Activated CD8-positive, alpha-beta T cell treated with anti-CD3 and anti-CD28 coated beads for 36 hours (primary cell): ENCODE data around the gene BEX2. TPM values are rescaled to one million over a fixed set of nuclear protein-coding genes. Genes with fewer than 3 reads are reported as not detected.

Experiments
- ATAC-seq: fragments of 200-7000 bp; cut with Tn5 transposase; one replicate; pipeline ENCODE4 v1.10.0; 2021; ENCODE audit warnings: mild to moderate bottlenecking, moderate library complexity
- CTCF ChIA-PET: fragments of 350-600 bp; sonication (Branson Sonifier 250); formaldehyde crosslinking; loops from one replicate; lab custom pipeline; 2021; ENCODE audit warnings: antibody characterized with exemption; lab: Charles Lee
- POLR2A ChIA-PET: fragments of 350-600 bp; sonication (Branson Sonifier 250); formaldehyde crosslinking; loops from one replicate; lab custom pipeline; 2021; ENCODE audit warnings: antibody characterized with exemption; lab: Charles Lee
- DNase-seq: peaks from one replicate; pipeline ENCODE4 v3.0.0-alpha.2; 2020
- H3K27ac Mint-ChIP-seq: one replicate; pipeline ENCODE4 v1.8.0; 2021; ENCODE audit warnings: mild to moderate bottlenecking, mixed read lengths
- H3K27me3 Mint-ChIP-seq: one replicate; pipeline ENCODE4 v1.8.0; 2021; ENCODE audit warnings: mixed read lengths
- H3K36me3 Mint-ChIP-seq: one replicate; pipeline ENCODE4 v1.8.0; 2021; ENCODE audit warnings: low read depth, mixed read lengths
- H3K4me1 Mint-ChIP-seq: one replicate; pipeline ENCODE4 v1.8.0; 2021; ENCODE audit warnings: low read depth, mixed read lengths
- H3K4me3 Mint-ChIP-seq: one replicate; pipeline ENCODE4 v1.8.0; 2021; ENCODE audit warnings: mild to moderate bottlenecking, moderate library complexity, mixed read lengths
- H3K9me3 Mint-ChIP-seq: one replicate; pipeline ENCODE4 v1.8.0; 2021; ENCODE audit warnings: mixed read lengths
- CTCF ChIP-seq: fragments of 200-600 bp; IDR thresholded peaks from one replicate; pipeline ENCODE4 v1.8.0; 2022; ENCODE audit warnings: antibody characterized with exemption, mild to moderate bottlenecking
- intact Hi-C: fragments of 100-400 bp; cut with micrococcal nuclease; formaldehyde crosslinking; loops from one replicate; pipeline ENCODE4 v1.10.0; 2022
- total RNA-seq, 2 experiments: library from RNA; stranded (reverse); gene quantifications; one replicate each; pipeline ENCODE4 v1.2.3, GENCODE V29; 2021

BEX2 gene
- total RNA-seq, 2 experiments from 2014 or later: 13.6 to 14.6 TPM

GRCh38 chrX:103274284-103274683 is 36.5 kb downstream of the BEX2 start:
- Mint-ChIP-seq H3K27ac (no peak overlapping the region), H3K27me3 (peaks cover 31% of the 10 kb centered on the region), H3K36me3 (no peaks in the 10 kb centered on the region), H3K4me3 (no peak overlapping the region), H3K9me3 (no peaks in the 10 kb centered on the region), H3K4me1 (peaks cover 5% of the 10 kb centered on the region)
- intact Hi-C loops: no loop called here
- no peak for TF ChIP-seq CTCF
- ATAC-seq: no peak
- POLR2A ChIA-PET: no interaction called here
- CTCF ChIA-PET: no interaction called here
- no peak for DNase-seq

Other genes starting within 250 kb of the BEX2 start
- gene BEX1, start 246.8 kb downstream of the BEX2 start, total RNA-seq: under 1 TPM; 0.38 to 0.56 TPM
- gene NXF3, start 217.8 kb downstream of the BEX2 start, total RNA-seq: not detected
- 10 to 100 TPM in 1 of 2 experiments, 1 to 10 TPM in 1; 9.7 to 13.1 TPM for gene BEX4, start 95.9 kb downstream of the BEX2 start, total RNA-seq
- gene TCEAL8, start 55.8 kb downstream of the BEX2 start, total RNA-seq: 10 to 100 TPM; 30.8 to 31.0 TPM
- gene TCEAL5, start 34.2 kb downstream of the BEX2 start, total RNA-seq: not detected
- not detected for gene TCEAL7, start 19.2 kb upstream of the BEX2 start, total RNA-seq
- gene TCEAL9, start 45.5 kb upstream of the BEX2 start, total RNA-seq: 1 to 10 TPM; 6.8 to 7.5 TPM
- 10 to 100 TPM; 30.8 to 35.1 TPM for gene BEX3, start 65.5 kb upstream of the BEX2 start, total RNA-seq
- under 1 TPM; 0.18 to 0.58 TPM for gene RAB40A, start 208.5 kb upstream of the BEX2 start, total RNA-seq